Measurements from ENCODE around the gene CLSTN2. TPM values are rescaled to one million over a fixed set of nuclear protein-coding genes. Genes with fewer than 3 reads are reported as not detected.

Gene CLSTN2
- total and polyA plus RNA-seq, 4 donors = 0.13 to 20.6 (median 9.1) TPM

DNA sequence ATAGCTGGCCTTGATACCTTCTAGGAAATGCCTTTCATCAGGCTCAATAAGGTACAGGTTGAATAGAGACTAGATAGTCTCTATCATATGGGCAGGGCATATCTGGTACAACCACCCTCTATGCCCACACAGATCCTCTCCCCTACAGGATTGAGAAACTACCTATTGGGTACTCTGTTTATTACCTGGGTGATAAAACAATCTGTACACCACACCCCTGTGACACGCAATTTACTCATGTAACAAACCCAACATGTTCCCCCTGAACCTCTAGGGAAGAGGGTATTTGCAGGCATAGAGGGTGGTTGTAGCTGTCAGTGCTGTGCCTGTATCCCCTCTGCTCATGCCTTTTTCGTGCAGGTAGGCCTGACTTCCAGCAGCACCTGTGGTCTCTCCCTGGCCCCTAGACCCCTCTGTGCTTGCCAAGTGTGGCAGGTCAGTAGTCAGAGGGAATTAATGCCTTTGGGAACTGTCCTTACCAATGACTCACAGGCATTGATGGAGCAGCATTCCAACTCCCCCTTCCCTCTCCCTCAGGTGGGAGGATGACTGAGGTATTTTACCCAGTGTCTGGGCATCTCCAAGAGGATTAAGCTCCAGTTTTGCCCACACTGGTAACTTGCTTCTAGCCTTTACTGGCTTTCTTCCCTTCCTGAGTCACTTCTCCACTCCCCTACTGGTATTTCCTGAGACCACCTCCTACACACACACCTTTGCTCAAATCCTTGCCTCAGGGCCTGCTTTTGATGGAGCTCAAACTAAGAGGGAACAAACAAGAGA is 18.3 kb downstream of the CLSTN2 start:
- 67 to 85% methylated on average over 2 of the region's 2 CpGs for WGBS, 2 donors
- intact Hi-C loops (cut with DNase I) = no loop called here
- Histone ChIP-seq H3K4me1 (ENCODE audit: control insufficient read depth in 1 of 2, insufficient read depth in 2 of 2, low read length in 2 of 2) (no peaks in the 10 kb centered on the region), H3K27me3 (ENCODE audit: control insufficient read depth in 1 of 2, insufficient read depth in 2 of 2, low read length in 1 of 2) (no peaks in the 10 kb centered on the region), H3K27ac (ENCODE audit: low read depth in 1 of 2, low read length in 2 of 2) (no peak overlapping the region), H3K9me3 (ENCODE audit: control insufficient read depth, low read length) (no peaks in the 10 kb centered on the region), H3K36me3 (ENCODE audit: control insufficient read depth in 1 of 2, insufficient read depth in 2 of 2, low read length in 1 of 2) (no peaks in the 10 kb centered on the region), H3K4me3 (ENCODE audit: low read length in 2 of 2) (no peak overlapping the region)
- DNase-seq (no peak), ATAC-seq (ENCODE audit: low FRiP score) (no peak)

DNA sequence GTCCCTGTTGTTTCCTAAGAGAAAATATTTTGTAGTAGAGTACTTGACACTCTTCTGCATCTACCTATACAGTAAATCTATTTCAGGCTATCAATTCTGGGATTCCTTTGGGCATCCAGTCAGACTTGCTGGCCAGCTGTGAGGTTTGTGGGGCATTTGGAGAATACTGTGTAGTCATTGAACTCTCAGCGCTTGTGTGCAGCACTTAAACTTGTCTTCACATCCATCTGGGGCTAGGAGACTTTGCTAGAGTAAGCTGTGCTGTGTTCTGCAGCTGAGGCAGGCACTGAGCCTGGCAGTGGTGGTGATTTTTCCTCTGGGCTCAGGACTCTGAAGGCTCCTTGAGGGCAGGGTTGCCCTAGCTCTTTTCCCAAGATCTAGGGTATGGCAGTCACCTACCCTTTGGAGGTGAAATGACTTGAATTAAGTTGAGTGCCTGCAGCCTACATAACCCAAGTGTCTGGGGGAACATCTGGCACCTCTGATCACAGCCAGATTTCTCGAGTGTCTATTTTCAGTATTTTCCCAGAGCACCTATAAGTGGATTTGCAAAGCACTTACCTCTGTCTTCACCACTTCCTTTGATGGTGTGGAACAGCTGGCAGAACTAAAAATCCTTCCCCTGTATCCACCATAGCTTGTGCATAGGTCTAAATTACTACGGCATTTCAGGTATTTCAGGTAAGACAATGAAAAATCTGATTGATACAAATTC is 19.3 kb downstream of the CLSTN2 start:
- Histone ChIP-seq H3K9me3 (ENCODE audit: control insufficient read depth, low read length) (no peaks in the 10 kb centered on the region), H3K27me3 (ENCODE audit: control insufficient read depth in 1 of 2, insufficient read depth in 2 of 2, low read length in 1 of 2) (no peaks in the 10 kb centered on the region), H3K4me1 (ENCODE audit: control insufficient read depth in 1 of 2, insufficient read depth in 2 of 2, low read length in 2 of 2) (no peaks in the 10 kb centered on the region), H3K36me3 (ENCODE audit: control insufficient read depth in 1 of 2, insufficient read depth in 2 of 2, low read length in 1 of 2) (no peaks in the 10 kb centered on the region), H3K27ac (ENCODE audit: low read depth in 1 of 2, low read length in 2 of 2) (no peak overlapping the region), H3K4me3 (ENCODE audit: low read length in 2 of 2) (no peak overlapping the region)
- intact Hi-C loops (cut with DNase I) = no loop called here
- WGBS, 2 donors = 85% methylated on average over 3 of the region's 3 CpGs
- no peak for DNase-seq
- ATAC-seq (ENCODE audit: low FRiP score) = no peak

DNA sequence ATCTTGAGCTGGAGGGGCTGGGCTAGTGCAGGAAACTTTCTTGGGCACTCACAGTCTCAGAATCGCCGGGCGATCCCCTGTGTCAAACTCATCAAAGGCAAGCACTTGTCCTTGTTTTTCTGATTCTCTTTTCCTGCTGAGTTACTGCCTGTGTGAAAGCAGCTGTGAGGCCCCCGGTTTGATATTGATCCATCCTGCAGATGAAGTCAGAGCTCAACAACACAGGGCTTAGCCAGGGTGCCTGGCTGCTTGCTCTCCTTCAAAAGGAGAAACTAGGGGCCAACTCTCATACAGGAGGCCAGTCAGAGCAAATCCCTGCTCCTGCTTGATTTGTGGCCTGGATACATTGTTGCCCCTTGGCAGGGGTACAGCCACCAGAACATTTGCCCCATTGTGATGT is 22.9 kb downstream of the CLSTN2 start:
- Histone ChIP-seq H3K27me3 (ENCODE audit: control insufficient read depth in 1 of 2, insufficient read depth in 2 of 2, low read length in 1 of 2) (no peaks in the 10 kb centered on the region), H3K4me3 (ENCODE audit: low read length in 2 of 2) (no peak overlapping the region), H3K36me3 (ENCODE audit: control insufficient read depth in 1 of 2, insufficient read depth in 2 of 2, low read length in 1 of 2) (no peaks in the 10 kb centered on the region), H3K9me3 (ENCODE audit: control insufficient read depth, low read length) (no peaks in the 10 kb centered on the region), H3K27ac (ENCODE audit: low read depth in 1 of 2, low read length in 2 of 2) (no peak overlapping the region), H3K4me1 (ENCODE audit: control insufficient read depth in 1 of 2, insufficient read depth in 2 of 2, low read length in 2 of 2) (no peaks in the 10 kb centered on the region)
- ATAC-seq (ENCODE audit: low FRiP score) = no peak
- intact Hi-C loops (cut with DNase I) = no loop called here
- 47 to 60% methylated on average over 4 of the region's 4 CpGs for WGBS, 2 donors
- no peak for DNase-seq

DNA sequence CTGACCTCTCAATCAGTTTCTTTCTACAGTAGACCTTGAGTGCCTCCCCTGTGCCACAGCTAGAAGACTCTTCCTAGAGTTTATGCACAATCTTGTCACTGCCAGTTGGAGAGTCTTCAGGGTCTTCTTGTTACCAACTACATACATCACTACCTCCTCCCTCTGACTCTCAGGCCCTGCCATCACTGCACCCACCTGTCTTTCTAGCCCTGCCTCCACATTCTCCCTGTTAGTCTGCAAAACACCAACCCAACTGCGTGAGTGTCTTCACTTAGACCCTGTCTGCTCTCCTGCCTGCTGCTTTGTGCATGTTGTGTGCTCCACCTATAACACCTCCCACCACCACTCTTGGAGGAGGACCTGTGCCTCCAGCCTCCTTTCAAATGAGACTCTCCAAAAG is 34.4 kb downstream of the CLSTN2 start:
- Histone ChIP-seq H3K27me3 (ENCODE audit: control insufficient read depth in 1 of 2, insufficient read depth in 2 of 2, low read length in 1 of 2) (no peaks in the 10 kb centered on the region), H3K4me3 (ENCODE audit: low read length in 2 of 2) (no peak overlapping the region), H3K36me3 (ENCODE audit: control insufficient read depth in 1 of 2, insufficient read depth in 2 of 2, low read length in 1 of 2) (no peaks in the 10 kb centered on the region), H3K4me1 (ENCODE audit: control insufficient read depth in 1 of 2, insufficient read depth in 2 of 2, low read length in 2 of 2) (no peaks in the 10 kb centered on the region), H3K9me3 (ENCODE audit: control insufficient read depth, low read length) (no peaks in the 10 kb centered on the region), H3K27ac (ENCODE audit: low read depth in 1 of 2, low read length in 2 of 2) (no peak overlapping the region)
- ATAC-seq (ENCODE audit: low FRiP score) = no peak
- WGBS, 2 donors = 95 to 96% methylated on average over 1 of the region's 1 CpG
- DNase-seq = no peak
- intact Hi-C loops (cut with DNase I) = no loop called here

- no peak overlapping the region for H3K27ac ChIP-seq (ENCODE audit: low read depth in 1 of 2, low read length in 2 of 2)
- H3K4me1 ChIP-seq (ENCODE audit: control insufficient read depth in 1 of 2, insufficient read depth in 2 of 2, low read length in 2 of 2) = no peaks in the 10 kb centered on the region
- H3K27me3 ChIP-seq (ENCODE audit: control insufficient read depth in 1 of 2, insufficient read depth in 2 of 2, low read length in 1 of 2) = no peaks in the 10 kb centered on the region
- no peaks in the 10 kb centered on the region for H3K36me3 ChIP-seq (ENCODE audit: control insufficient read depth in 1 of 2, insufficient read depth in 2 of 2, low read length in 1 of 2)
- no peaks in the 10 kb centered on the region for H3K9me3 ChIP-seq (ENCODE audit: control insufficient read depth, low read length)
- no peak for DNase-seq
- H3K4me3 ChIP-seq (ENCODE audit: low read length in 2 of 2) = no peak overlapping the region
- WGBS, 2 donors = 84 to 86% methylated on average over 5 of the region's 5 CpGs
- intact Hi-C loops (cut with DNase I) = no loop called here
- no peak for ATAC-seq (ENCODE audit: low FRiP score)
Observed at GRCh38 chr3:139970526-139970925, 35.5 kb downstream of the CLSTN2 start.

DNA sequence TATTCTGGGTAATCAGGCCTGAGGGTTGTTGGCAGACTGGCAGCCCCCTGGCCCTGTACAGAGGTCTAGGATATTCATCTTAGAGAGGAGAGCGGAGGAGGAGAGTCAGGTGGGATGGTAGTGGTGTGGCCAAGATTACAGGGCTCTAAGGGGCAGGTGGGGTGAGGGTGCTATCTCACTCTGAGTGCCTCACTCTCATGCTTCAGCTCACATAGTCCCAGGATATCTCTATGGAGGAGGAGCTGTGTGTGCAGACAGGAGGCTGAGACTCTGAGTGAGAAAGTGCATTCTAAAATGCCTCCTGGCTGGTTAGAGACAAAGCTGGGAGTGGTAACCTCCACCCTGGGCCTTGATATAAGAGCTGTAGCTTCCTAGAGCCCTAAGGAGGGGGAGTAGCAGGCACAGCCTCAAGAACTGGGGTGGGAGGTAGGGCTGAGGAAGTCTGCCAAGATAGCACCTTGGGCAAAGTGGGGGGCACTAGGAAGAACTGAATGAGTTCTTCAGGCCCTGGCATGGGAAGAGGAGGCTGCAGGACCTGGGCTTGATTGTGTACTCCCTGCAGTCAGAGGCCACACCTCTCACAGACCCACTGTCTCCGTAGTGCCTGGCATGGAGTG is 39.9 kb downstream of the CLSTN2 start:
- H3K4me3 ChIP-seq (ENCODE audit: low read length in 2 of 2) = no peak overlapping the region
- H3K27me3 ChIP-seq (ENCODE audit: control insufficient read depth in 1 of 2, insufficient read depth in 2 of 2, low read length in 1 of 2) = no peaks in the 10 kb centered on the region
- ATAC-seq (ENCODE audit: low FRiP score) = peak; percentile 23
- intact Hi-C loops (cut with DNase I) = no loop called here
- no peak for DNase-seq
- H3K4me1 ChIP-seq (ENCODE audit: control insufficient read depth in 1 of 2, insufficient read depth in 2 of 2, low read length in 2 of 2) = no peaks in the 10 kb centered on the region
- WGBS, 2 donors = 94 to 98% methylated on average over 2 of the region's 2 CpGs
- H3K36me3 ChIP-seq (ENCODE audit: control insufficient read depth in 1 of 2, insufficient read depth in 2 of 2, low read length in 1 of 2) = no peaks in the 10 kb centered on the region
- H3K27ac ChIP-seq (ENCODE audit: low read depth in 1 of 2, low read length in 2 of 2) = no peak overlapping the region
- H3K9me3 ChIP-seq (ENCODE audit: control insufficient read depth, low read length) = no peaks in the 10 kb centered on the region

- Histone ChIP-seq H3K4me3 (ENCODE audit: low read length in 2 of 2) (no peak overlapping the region), H3K4me1 (ENCODE audit: control insufficient read depth in 1 of 2, insufficient read depth in 2 of 2, low read length in 2 of 2) (no peaks in the 10 kb centered on the region), H3K9me3 (ENCODE audit: control insufficient read depth, low read length) (no peaks in the 10 kb centered on the region), H3K27ac (ENCODE audit: low read depth in 1 of 2, low read length in 2 of 2) (no peak overlapping the region), H3K36me3 (ENCODE audit: control insufficient read depth in 1 of 2, insufficient read depth in 2 of 2, low read length in 1 of 2) (no peaks in the 10 kb centered on the region), H3K27me3 (ENCODE audit: control insufficient read depth in 1 of 2, insufficient read depth in 2 of 2, low read length in 1 of 2) (no peaks in the 10 kb centered on the region)
- intact Hi-C loops (cut with DNase I) = no loop called here
- ATAC-seq (ENCODE audit: low FRiP score) (no peak), DNase-seq (no peak)
- WGBS, 2 donors = 54 to 63% methylated on average over 5 of the region's 5 CpGs
Observed at GRCh38 chr3:139975594-139976365, 40.8 kb downstream of the CLSTN2 start.

- intact Hi-C loops (cut with DNase I) = no loop called here
- WGBS, 2 donors = 90 to 96% methylated on average over 4 of the region's 4 CpGs
- ATAC-seq (ENCODE audit: low FRiP score) (no peak), DNase-seq (no peak)
- H3K9me3 ChIP-seq (ENCODE audit: control insufficient read depth, low read length) = no peaks in the 10 kb centered on the region
- no peak overlapping the region for H3K27ac ChIP-seq (ENCODE audit: low read depth in 1 of 2, low read length in 2 of 2)
- no peak overlapping the region for H3K4me3 ChIP-seq (ENCODE audit: low read length in 2 of 2)
- no peaks in the 10 kb centered on the region for H3K36me3 ChIP-seq (ENCODE audit: control insufficient read depth in 1 of 2, insufficient read depth in 2 of 2, low read length in 1 of 2)
- no peaks in the 10 kb centered on the region for H3K4me1 ChIP-seq (ENCODE audit: control insufficient read depth in 1 of 2, insufficient read depth in 2 of 2, low read length in 2 of 2)
- H3K27me3 ChIP-seq (ENCODE audit: control insufficient read depth in 1 of 2, insufficient read depth in 2 of 2, low read length in 1 of 2) = no peaks in the 10 kb centered on the region
Observed at GRCh38 chr3:139978966-139979365, 44.0 kb downstream of the CLSTN2 start.
